ENCODE data around the gene OSBPL6.

GRCh38 chr2:178159966-178160365 is 34.3 kb upstream of the OSBPL6 start:
- TF ChIP-seq CTCF (tag by site-specific recombination; IDR thresholded peaks at IDR 0.05) (no peak), KLF16 (tag by site-specific recombination; IDR thresholded peaks at IDR 0.05) (no peak), PATZ1 (tag by site-specific recombination; IDR thresholded peaks at IDR 0.05) (no peak), YY1 (tag by site-specific recombination; IDR thresholded peaks at IDR 0.05) (no peak), ZNF76 (tag by site-specific recombination; IDR thresholded peaks at IDR 0.05; ENCODE audit: borderline replicate concordance, low read depth) (no peak), HOXD13 (CRISPR knock-in tag; IDR thresholded peaks at IDR 0.05; ENCODE audit: borderline replicate concordance) (no peak), ZNF416 (tag by site-specific recombination; IDR thresholded peaks at IDR 0.05) (no peak), ZNF266 (tag by site-specific recombination; IDR thresholded peaks at IDR 0.05; ENCODE audit: low read depth) (no peak), ZBTB1 (tag by site-specific recombination; IDR thresholded peaks at IDR 0.05) (no peak), GLIS2 (tag by site-specific recombination; IDR thresholded peaks at IDR 0.05) (no peak), REST (tag by site-specific recombination; IDR thresholded peaks at IDR 0.05) (no peak), INSM2 (tag by site-specific recombination; IDR thresholded peaks at IDR 0.05) (no peak), ZNF626 (tag by site-specific recombination; IDR thresholded peaks at IDR 0.05) (no peak), ZNF558 (tag by site-specific recombination; IDR thresholded peaks at IDR 0.05) (no peak)

Data from HEK293 (cell line).